SH-SY5Y (cell line): ENCODE data around the gene MAP3K5.

ENCODE experiments used
- GATA2 ChIP-seq: IDR thresholded peaks from 2 replicates; pipeline ENCODE4 v1.6.1; 2011; ENCODE audit warnings: mild to moderate bottlenecking, low read depth, low read length
- GATA3 ChIP-seq: IDR thresholded peaks from 2 replicates; pipeline ENCODE4 v1.6.1; 2011; ENCODE audit warnings: low read depth, mild to moderate bottlenecking, low read length, moderate library complexity

MAP3K5 gene

DNA sequence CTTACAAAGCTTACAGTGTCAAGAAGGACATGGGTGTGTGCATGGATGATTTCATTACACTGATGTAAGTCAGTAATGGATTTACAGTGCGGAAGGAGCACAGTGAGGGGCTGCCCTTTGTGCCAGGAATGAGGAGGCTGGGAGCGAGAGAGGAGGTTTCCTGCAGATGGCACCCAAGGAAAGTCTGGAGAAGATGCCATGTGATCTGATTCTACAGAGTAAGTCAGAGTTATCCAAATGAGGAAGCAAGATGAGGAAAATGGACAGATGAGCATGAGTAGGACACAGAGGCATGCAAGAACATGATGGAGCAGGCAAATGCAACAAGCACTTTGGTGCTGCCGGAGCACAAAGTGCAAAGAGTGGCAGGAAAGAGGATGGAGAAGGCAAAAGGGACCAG lies 271.8 kb downstream of the MAP3K5 start:
- TF ChIP-seq GATA2: no peak
- no peak for TF ChIP-seq GATA3

DNA sequence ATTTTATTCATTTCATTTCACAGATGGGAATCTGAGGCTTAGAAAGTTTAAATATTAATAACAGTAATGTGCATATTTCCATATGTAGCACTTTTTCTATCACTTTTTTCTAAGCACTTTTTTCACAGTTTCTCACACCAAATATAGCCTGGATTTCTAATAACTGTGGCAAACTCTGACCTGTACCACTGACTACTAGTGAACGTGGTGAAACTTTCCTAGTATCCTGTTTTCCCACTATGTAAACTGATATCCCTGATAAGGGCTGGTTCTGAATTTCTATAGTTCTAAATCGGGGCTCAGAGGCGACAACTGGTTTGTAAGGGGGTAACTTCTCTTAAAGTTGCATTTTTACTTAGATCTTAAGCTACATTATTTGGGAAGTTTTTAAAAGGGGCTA lies 274.7 kb downstream of the MAP3K5 start:
- TF ChIP-seq GATA2 (no peak), GATA3 (no peak)

DNA sequence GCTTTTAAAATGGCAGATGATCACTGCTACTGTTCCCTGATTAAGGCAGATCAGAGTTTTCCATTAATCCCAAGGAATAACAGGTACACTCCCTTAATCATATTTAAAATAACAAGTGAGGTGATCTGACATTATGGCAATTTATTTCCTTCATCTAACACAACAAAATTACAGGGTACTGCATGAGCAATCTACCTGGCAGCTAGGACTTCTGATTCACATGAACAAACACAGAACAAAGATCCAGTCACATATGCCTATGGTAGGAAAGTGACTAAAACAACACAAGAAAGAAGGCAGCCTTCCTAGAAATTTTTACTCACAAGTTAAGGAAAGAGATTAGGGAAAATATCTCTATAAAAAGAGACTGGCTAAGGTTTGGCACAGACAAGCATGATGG lies 275.3 kb downstream of the MAP3K5 start:
- TF ChIP-seq GATA3 (no peak), GATA2 (no peak)

DNA sequence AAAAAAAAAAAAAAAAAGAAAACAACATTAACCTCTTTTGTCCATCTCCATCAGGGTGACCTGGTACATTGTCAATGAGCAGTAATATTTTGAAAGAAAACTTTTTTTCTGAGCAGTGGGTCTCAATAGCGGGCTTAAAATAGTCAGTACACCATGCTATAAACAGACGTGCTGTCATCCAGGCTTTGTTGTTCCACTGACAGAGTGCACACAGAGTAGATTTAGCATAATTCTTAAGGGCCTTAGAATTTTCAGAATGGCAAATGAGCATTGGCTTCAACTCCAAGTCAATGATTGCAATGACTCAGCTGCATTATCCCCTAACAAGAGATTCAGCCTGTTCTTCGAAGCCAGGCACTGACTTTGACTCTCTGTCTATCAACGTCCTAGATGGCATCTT lies 277.7 kb downstream of the MAP3K5 start:
- TF ChIP-seq GATA3 (no peak), GATA2 (no peak)

DNA sequence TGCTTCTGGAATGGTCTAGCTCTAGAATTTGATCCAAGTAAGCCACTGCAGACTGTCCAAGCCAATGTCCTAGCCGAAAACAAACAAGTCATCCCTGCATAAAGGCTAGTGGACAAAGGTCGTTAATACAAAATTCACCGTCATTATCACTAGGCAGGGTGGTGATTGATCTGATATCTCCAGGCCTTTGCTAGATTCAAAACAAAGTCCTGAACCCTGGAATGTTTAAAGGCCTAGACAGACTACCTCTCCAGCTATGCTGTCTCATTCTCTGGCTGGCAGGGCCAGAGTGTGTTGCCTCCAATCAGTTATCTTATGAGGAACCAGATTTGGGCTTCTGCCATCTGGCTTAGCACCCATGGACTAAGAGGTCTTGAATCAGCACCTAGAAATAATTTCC lies 280.4 kb downstream of the MAP3K5 start:
- no peak for TF ChIP-seq GATA3
- no peak for TF ChIP-seq GATA2

DNA sequence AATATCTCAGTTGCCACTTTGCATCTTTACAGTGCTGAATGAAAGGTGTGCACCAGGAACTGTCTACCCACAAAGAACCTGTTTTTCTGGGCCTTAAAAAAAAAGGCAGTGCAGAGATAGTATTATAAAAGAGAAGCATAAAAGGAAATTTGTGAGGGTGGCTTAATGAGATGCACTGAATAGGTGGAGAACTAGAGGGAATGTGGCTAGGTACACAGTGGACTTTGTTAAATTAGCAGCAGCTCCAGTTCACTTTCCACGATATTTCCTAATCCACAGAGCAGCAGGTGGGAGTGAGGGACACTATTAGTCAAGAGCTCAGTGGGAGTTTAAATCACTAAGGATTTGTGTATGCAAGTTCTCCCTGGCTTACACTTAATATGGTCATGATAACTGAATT lies 280.9 kb downstream of the MAP3K5 start:
- TF ChIP-seq GATA2 (no peak), GATA3 (no peak)

DNA sequence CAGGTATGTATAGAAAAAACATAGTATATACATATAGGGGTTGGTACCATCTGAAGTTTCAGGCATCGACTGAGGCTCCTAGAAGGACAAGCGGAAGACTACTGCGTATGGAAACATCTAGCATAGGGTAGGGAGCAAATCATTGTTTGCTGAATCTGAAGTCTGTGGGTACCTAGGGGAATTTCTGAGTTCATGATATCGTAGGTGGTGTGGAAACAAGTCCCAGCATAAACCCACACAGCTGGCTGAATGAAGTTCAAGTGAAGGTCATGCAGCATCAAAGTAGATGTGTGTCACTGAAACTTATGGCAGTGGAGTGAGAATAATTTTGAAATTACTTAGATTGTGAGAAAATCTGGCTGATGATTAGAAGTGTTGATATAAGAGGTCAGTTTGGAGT lies 281.5 kb downstream of the MAP3K5 start:
- TF ChIP-seq GATA2 (no peak), GATA3 (no peak)

DNA sequence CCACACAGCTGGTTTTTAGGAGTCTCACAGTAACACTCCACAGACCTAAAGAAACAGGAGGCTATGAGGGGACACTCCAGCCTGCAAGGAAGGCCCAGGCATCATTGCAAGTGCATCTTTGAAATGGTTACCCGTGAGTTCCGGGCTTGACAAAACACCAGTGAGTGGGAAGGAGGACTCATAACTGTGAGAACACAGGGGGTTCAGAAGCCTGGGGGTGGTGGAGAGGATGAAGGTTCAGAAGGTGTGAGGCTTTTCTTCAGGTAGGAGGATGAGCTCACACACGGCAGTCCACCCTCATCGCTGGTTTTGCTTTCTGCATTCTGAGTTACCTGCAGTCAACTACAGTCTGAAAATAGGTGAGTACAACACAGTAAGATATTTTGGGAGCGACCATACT lies 282.0 kb downstream of the MAP3K5 start:
- TF ChIP-seq GATA3 (no peak), GATA2 (no peak)

DNA sequence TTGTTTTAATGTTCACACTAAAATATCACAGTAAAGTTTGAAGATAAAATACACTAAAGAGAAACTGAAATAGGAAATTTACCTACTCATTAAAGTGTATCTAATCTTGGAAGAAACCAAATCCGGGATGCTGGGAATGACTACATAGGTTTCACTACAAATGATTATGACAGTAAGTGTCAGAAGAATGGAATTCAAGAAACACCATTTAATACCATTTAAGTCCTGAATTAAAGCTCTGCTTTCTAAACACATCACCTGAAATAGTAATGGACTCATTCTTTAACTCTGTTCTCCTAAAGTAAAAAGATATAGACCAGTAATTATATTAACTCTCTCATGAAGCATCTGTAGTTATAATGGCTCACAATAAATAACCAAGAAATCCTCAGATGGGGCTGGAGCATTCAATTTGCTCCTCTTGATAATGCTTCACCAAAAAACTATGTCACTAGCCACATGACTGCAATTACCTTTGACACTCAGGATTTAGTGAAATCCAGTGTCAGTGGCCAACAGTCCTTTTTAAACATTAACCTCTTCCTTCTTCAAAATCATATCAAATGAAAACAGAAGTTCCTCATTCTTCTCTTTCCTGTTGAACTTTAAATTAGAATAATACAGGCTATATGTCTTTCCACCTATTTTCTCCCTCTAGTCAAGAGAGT lies 283.4 kb downstream of the MAP3K5 start:
- no peak for TF ChIP-seq GATA2
- no peak for TF ChIP-seq GATA3
